DMS53 treated with DMSO at 0.1 percent for 48 hours (cell line): ENCODE measurements around the gene PSAP.
A peak's percentile ranks its signal among the peaks of the same experiment; 100 is the strongest.

ENCODE experiments used
- DNase-seq: peaks from one replicate; lab custom pipeline; 2025; ENCODE audit not compliant: unreplicated experiment; lab: John Stamatoyannopoulos, UW

Gene PSAP

DNA sequence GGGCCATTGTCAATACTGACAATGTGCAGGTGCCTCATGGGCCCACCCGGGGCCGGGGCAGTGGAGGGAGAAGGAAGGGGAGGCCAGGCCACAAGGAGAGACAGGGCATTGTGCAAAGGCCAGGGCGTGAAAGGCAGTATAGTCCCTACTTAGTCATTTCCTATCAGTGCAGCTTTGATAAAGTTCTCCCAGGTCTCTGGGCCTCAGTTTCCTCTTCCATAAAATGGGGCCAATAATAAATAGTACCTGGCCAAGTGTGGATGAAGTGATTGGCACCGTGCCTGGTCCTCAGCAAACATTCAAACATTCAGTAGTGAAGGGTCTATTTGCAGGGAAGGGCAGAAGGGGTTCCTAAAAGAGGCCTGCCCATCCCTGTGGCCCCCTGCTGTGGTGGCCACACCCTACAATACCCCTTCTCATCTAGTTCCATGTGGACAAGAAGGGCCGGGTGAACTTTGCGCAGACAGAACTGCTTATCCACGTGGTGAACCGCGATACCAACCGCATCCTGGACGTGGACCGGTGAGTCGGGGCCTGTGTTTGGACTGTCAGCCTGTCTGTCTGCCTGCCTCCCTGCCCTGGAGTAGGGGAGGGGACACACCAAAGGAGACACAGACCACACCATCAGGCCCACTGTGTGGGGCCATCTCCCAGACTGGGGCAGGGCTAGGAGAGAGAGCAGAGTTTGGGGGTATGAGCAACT is 40.9 kb downstream of the PSAP start:
- no peak for DNase-seq

DNA sequence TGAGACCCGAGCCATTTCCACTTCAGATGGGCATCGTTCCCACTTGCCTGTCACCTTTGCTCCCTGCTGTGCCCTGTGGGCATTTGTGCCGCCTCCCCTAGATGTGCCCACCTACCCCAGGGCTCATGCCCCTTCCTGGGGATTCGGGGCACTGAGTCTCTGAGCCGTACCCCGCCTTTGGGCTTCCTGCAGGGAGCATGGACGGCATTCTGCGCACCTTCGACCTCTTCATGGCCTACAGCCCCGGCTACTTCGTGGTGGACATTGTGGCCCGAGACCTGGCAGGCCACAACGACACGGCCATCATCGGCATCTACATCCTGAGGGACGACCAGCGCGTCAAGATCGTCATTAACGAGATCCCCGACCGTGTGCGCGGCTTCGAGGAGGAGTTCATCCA is 41.4 kb downstream of the PSAP start:
- no peak for DNase-seq

DNA sequence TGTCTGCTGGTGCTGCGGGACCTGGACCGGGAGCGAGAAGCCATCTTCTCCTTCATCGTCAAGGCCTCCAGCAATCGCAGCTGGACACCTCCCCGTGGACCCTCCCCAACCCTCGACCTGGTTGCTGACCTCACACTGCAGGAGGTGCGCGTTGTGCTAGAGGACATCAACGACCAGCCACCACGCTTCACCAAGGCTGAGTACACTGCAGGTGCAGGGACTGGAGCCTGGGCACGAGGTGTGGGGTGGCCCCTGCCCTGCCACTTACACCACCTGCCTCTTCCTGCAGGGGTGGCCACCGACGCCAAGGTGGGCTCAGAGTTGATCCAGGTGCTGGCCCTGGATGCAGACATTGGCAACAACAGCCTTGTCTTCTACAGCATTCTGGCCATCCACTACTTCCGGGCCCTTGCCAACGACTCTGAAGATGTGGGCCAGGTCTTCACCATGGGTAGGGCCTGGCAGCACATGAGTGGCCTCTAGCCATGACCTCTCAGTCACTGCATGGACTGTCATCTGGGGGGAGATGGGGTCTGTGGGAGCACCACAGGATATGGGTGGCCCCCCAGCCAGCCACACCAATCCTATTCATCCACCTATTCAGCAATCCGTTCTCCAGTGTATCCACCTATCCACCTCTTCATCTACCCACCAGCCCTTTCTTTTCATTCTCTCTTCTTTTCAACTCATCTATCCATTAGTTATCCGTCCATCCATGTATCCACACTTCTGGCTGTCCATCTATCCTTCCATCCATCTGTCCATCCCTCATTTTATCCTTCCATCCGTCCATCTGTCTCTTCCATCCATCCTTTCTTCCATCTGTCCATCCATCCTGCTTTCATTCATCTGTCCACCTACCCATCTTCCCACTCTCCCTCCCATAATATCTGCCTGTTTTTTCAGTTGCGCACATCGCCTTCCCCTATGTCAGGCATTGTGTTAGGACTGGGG is 43.2 kb downstream of the PSAP start:
- no peak for DNase-seq

DNA sequence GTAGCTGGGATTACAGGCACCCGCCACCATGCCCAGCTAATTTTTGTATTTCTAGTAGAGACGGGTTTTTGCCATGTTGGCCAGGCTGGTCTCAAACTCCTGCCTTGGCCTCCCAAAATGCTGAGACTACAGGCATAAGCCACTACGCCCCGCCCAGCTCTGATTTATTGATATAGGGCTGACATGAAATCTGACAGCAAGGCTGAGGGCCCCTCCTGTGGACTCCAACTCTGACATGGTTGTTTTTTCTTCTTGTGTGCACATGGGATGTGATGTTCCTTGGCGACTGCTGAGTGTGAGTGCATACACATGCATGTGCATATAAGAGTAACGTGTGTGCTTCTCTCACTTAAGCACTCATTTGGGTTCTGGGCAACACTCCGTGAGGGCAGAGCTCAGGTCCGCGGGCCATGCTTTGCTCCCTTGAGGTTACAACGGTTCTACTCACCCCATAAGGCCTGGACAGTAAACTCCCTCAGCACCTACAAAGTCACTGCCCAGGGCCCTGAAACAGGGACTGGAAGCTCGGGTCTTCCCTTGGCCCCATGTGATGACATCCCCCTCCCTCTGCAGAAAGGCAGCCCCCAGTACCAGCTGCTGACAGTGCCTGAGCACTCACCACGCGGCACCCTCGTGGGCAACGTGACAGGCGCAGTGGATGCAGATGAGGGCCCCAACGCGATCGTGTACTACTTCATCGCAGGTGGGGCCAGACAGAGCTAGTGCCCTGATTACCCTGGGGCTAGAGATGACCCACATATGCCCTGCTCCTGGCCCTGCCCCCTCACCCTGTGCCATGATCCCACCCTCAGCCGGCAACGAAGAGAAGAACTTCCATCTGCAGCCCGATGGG is 44.1 kb downstream of the PSAP start:
- DNase-seq, result no peak

DNA sequence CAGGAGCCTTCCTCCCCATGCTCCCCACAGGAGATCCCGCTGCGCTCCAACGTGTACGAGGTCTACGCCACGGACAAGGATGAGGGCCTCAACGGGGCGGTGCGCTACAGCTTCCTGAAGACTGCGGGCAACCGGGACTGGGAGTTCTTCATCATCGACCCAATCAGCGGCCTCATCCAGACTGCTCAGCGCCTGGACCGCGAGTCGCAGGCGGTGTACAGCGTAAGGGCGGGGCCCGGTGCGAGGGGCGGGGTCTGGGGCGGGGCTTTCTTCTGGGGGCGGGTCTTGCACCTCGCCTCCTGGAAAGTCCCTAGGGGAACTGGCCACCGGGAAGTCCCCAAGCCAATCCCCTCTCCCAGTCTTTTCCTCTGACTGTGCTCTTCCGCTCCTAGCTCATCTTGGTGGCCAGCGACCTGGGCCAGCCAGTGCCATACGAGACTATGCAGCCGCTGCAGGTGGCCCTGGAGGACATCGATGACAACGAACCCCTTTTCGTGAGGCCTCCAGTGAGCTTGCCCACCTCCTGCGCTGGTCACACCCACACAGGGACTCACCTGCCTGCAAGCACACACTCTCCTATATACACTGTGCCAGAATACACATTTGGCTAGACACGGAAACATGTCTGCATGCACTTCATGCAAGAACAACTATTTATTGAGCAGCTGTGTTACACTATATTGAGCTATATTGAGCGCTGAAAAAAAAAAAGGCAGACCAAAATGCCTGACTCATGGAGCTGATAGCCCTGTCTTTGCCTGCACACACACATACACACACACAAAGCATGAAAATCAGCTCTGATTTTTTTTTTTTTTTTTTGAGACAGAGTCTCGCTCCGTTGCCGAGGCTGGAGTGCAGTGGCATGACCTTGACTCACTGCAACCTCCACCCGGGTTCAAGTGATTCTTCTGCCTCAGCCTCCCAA is 45.0 kb downstream of the PSAP start:
- DNase-seq, result peak; percentile 95

DNA sequence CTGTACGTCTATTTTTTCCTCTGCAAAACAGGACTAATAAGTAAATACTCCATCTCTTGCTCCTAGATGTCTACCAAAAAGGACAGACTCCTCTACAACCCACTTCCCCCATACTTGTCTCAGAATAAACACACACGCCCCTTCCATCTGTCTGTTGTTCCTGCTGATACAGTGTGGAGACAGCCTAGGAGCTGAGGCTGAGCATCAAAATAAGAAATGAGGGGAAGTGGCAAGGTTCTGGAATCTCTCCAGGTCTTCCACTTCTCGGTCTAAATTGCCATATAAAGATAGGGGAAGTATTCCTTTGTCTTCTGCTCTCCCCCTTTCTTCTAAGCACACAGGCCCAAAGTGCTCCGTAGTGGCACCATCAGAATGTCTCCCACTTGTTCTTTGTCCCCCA is 47.0 kb downstream of the PSAP start:
- no peak for DNase-seq

DNA sequence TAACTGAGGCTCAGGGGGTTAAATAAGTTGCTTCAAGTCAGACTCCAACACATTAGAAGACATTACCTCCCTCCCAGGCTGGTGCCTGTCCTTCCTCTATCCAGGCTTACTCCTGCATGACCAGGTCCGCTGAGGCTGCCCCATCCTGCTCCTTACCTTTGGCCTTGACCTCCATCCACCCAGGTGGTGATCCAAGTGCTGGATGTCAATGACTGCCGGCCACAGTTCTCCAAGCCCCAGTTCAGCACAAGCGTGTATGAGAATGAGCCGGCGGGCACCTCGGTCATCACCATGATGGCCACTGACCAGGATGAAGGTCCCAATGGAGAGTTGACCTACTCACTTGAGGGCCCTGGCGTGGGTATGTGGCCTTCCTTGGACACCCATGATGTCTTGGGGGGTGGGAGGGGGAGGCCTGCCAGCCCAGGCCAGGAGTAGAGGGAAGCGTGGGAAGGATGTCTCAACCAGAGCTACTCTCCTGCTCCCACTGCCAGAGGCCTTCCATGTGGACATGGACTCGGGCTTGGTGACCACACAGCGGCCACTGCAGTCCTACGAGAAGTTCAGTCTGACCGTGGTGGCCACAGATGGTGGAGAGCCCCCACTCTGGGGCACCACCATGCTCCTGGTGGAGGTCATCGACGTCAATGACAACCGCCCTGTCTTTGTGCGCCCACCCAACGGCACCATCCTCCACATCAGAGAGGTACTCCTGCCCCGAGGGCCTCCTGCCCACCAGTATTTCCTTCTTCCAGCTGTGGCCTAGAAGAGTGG is 48.1 kb downstream of the PSAP start:
- DNase-seq, result no peak

DNA sequence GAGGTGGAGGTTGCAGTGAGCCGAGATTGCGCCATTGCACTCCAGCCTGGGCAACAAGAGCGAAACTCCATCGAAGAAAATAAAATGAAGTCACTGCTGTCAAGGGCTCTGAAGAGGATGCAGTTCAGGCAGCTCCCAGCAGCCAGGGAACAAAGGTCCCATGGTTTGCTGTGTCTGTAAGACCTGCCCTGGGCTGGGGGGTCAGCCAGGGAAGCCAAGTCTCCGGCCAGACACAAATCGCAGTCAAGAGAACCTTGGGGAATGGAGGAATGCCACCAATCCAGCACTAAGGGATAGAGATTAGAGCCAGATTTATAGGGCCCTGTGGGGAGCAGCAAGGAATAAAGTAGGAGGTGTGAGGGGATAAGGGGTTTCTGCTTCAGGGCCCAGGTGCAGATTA is 48.8 kb downstream of the PSAP start:
- DNase-seq, result no peak

DNA sequence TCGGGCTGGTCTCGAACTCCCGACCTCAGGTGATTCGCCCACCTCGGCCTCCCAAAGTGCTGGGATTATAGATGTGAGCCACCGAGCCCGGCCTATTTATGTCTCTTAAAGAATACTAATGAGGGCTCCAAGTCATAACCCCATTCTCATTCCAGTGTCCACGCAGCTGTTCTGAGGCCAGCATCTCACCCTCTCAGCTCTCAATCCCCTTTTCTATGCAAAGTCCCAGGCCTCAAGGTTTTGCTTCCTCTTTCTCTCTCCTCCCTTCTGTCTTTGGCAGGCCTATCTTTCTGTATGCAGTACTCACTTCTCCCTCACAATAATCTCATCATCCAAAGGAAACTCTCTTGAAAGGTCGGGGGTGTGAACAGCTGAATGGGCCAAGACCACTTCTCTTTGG is 49.7 kb downstream of the PSAP start:
- DNase-seq, result no peak

DNA sequence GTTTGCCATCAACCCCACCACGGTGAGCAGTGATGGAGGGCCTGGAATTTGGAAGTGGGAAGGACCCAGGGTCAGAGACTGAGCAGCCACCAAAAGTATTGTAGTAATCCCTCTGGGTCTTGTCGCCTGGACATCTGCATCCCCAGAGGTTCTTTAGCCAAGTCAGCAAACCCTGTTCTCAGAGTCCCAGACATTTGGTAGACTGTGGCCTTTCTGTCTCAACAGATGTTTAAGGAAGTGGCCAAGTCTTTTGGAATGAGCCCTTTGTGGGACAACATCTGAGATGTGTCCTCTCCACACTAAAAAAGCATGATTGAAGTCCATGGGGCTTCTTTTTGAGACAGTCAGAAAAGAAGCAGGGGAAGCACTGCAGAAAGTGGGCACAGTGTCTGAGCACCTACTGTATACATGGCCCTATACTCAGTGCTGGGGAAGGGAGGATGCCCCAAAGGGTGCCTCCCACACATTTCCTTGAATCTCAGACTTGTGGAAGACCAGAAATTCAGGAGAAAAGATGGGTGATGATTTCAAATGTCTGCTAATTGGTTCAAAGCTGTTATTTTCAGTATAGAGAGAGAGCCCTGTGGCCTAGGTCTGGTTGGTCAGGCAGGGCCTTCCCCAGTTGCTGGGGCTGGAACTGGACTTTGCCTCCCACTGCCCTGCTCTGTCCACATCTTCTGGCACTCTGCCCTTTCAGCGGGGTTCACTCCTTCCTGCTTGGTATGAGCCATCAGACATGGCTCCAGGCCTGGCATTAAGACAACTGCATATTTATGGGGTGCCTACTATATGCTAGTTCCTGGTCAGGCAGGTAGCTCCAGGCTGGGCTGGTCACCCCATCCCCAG is 51.2 kb downstream of the PSAP start:
- DNase-seq, result no peak

DNA sequence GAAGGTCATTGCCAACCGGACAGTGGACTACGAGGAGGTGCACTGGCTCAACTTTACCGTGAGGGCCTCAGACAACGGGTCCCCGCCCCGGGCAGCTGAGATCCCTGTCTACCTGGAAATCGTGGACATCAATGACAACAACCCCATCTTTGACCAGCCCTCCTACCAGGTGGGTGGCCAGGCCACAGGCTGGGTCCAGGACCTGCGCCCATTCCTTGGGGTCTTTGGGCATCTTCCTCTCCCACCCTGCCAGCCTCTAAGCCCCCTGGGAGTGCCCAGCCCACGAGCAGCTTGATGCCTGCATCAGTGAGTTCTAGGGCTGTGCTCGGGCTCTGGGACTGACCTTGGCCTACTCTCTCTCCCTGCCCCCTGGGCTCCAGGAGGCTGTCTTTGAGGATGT is 51.9 kb downstream of the PSAP start:
- DNase-seq, result no peak

DNA sequence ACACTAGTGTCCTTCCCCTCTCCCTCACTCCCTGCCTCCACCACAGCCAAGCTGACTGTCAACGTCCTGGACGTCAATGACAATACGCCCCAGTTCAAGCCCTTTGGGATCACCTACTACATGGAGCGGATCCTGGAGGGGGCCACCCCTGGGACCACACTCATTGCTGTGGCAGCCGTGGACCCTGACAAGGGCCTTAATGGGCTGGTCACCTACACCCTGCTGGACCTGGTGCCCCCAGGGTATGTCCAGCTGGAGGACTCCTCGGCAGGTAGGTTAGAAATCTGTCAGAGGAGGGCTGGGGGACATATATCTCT is 52.8 kb downstream of the PSAP start:
- DNase-seq, result no peak

DNA sequence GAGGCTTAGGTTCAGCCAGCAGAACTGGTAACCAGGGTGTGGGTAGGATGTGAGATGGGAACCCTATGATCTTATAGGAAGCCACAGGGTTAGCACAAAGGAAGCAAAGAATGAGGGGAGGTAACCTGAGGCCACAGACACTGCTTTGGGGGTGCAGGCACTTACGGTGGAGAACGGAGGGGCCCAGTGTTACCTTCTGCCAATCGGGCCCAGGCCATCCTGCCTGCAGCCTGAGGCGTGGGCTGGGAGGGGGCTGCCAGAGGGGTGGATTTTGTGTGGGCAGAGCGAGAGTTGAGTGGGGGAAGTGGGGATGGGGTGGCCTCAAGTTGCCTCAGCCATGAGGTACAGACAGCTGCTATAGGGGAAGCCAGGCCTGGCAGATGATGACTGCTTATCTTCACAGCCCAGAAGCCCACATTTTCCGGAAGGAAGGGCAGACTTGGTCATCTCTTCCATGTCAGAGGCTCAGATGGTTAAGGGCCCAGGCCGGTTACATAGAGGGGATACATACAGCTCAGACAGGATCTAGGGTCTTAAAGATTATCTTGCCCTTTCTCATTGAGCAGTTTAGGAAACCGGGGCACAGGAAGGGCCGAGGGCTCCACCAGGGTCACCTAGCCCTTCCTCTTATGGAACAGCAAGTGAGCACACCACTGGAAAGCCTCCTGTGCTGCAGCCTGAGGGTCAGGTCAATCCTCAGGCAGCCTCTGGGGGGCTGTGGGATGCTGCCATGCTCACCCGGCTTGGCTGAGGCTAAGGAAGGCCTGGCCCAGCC is 53.3 kb downstream of the PSAP start:
- DNase-seq, result no peak

DNA sequence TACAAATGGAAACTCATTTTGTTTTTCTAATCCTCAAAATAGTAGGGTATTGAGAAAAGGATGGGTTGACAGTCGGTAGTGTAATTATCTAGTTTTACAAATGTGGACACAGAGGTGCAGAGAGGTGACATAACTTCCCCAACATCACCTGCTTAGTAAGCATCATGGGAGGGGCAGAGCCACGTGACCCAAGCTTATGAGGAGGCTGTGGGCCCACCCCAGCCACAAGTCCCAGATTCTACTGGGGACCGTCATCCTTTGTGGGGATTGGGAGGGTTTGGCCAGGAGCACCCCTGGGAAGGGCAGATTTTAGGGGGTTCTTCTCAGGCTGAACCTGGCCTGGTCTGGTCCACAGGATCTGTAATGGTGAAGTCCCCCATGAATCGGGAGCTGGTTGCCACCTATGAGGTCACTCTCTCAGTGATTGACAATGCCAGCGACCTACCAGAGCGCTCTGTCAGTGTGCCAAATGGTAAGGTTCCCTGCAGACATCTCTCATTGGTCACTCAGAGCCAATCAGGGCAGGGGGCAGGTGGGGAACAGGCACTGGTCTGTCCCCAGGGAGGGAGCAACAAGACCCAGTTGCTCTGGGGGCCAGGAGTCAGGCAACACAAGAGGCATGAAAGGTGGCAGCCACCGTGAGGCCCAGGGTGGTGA is 54.2 kb downstream of the PSAP start:
- DNase-seq, result no peak

DNA sequence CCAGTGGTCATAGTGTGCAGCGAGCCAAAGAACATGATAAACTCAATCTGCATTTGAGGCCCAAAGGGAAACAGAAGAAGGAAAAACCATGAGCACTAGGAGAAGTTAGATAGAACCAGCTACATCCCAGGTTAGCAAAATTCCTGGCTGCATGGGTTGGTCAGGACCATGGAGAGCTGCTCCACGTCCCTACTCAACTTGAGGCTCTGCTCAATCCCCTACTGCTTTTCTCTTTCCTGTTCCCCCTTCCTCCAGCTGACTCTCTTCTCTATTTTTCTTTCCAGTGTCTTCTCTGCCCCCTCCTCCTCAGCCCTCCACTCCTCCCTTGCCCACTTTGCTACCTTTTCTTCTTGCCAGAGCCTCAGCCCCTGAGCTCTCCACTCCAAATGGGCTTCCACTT is 55.8 kb downstream of the PSAP start:
- DNase-seq, result no peak

DNA sequence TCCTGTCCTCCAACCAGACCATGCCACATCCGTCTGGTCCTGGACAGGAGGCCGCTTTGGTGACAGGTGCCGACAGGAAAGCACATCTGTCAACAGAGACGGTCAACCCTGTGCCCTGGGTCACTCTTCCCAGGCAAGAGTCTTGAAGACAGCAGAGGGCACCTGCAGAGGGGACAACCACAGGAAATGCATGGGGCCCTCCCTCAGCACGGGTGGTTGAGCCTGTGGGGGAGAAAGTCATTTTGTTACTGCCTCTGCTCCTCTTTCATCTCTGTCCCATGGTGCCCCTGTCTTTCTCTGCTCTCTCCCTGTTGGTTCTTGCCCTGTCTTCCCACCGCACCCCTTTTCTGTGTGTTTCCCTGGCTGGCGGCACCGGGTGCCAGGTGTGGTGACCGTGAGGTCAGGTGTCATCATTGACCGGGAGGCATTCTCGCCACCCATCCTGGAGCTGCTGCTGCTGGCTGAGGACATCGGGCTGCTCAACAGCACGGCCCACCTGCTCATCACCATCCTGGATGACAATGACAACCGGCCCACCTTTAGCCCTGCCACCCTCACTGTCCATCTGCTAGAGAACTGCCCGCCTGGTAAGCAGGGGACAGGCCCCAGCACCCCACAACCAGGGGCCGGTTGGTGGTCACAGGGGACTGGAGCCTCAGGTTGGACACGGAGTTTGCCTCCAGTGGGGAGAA is 60.2 kb downstream of the PSAP start:
- no peak for DNase-seq

DNA sequence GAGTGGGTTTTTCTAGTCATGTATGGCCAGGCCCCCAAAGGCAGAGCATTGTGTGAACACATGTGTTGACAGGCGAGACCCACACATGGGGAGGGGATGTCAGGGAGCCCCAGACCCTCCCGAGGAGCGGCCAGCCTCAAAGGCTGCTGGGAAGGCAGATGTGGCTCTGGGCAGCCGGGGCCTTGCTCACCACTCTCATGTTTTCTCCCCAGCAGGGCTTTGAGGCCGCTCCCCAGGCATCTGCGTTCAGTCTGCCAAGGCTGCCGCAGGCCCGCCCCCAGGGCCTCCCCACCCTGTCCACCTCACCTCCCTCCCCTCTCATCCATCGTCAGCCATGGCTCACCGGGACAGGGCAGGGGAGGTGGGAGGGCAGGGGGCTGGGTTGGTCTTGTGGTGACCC is 61.2 kb downstream of the PSAP start:
- DNase-seq, result no peak
